HEK293 (cell line): ENCODE results near the gene AGBL3.

Source experiments
- CTCF ChIA-PET: fragments of 350-600 bp; formaldehyde crosslinking; extraction: SDS; loops from one replicate; lab custom pipeline; 2021; ENCODE audit warnings: antibody characterized with exemption; lab: Yijun Ruan, JAX
- POLR2A ChIA-PET: fragments of 300-600 bp; formaldehyde crosslinking; extraction: SDS; loops from one replicate; lab custom pipeline; 2020; ENCODE audit warnings: antibody characterized with exemption, inconsistent platforms; lab: Yijun Ruan, JAX
- H3K27ac ChIP-seq: fragments of 200-500 bp; sonication (Bioruptor generic); 2 replicates; pipeline ENCODE4 v1.5.1; 2014; ENCODE audit warnings: low read depth, low read length, control low read depth, inconsistent platforms; ENCODE audit errors: extremely low read depth
- H3K36me3 ChIP-seq, 2 experiments: fragments of 200-500 bp in 1 of 2; sonication (Bioruptor generic) in 1 of 2; 1 replicate in 1 of 2; 2 replicates in 1 of 2; pipeline ENCODE4 v1.5.1; 2014 to 2017; ENCODE audit warnings: inconsistent platforms in 2 of 2, low read length in 2 of 2; ENCODE audit not compliant: control insufficient read depth in 2 of 2, insufficient read depth in 1 of 2
- H3K4me1 ChIP-seq: fragments of 200-500 bp; sonication (Bioruptor generic); 2 replicates; pipeline ENCODE4 v1.5.1; 2014; ENCODE audit warnings: mild to moderate bottlenecking, low read length, inconsistent platforms; ENCODE audit not compliant: control insufficient read depth, insufficient read depth
- H3K4me3 ChIP-seq: 2 replicates; pipeline ENCODE4 v1.5.1; 2011; ENCODE audit warnings: low read depth, mild to moderate bottlenecking, control low read depth, low read length, moderate library complexity
- H3K9me3 ChIP-seq: fragments of 200-500 bp; sonication (Bioruptor generic); 2 replicates; pipeline ENCODE4 v1.5.1; 2014; ENCODE audit warnings: low read depth, low read length, inconsistent platforms; ENCODE audit not compliant: control insufficient read depth, insufficient read depth
- GFI1B ChIP-seq: fragments of 450-650 bp; formaldehyde crosslinking; IDR thresholded peaks from 2 replicates; pipeline ENCODE4 v1.5.1; 2016; ENCODE audit warnings: missing biosample characterization, missing genetic modification characterization
- GLIS1 ChIP-seq: fragments of 450-650 bp; formaldehyde crosslinking; IDR thresholded peaks from 2 replicates; pipeline ENCODE4 v1.5.1; 2016; ENCODE audit warnings: missing biosample characterization, missing genetic modification characterization
- INSM2 ChIP-seq: fragments of 450-650 bp; formaldehyde crosslinking; IDR thresholded peaks from 2 replicates; pipeline ENCODE4 v1.5.1; 2016; ENCODE audit warnings: missing biosample characterization, missing genetic modification characterization
- PRDM4 ChIP-seq: fragments of 450-650 bp; formaldehyde crosslinking; IDR thresholded peaks from 2 replicates; pipeline ENCODE4 v1.5.1; 2017; ENCODE audit warnings: missing biosample characterization, missing genetic modification characterization
- SP3 ChIP-seq: fragments of 450-650 bp; formaldehyde crosslinking; IDR thresholded peaks from 2 replicates; pipeline ENCODE4 v1.5.1; 2016; ENCODE audit warnings: missing biosample characterization, missing genetic modification characterization
- WT1 ChIP-seq: fragments of 450-650 bp; formaldehyde crosslinking; IDR thresholded peaks from 2 replicates; pipeline ENCODE4 v1.5.1; 2016; ENCODE audit warnings: missing biosample characterization, missing genetic modification characterization
- ZEB2 ChIP-seq: fragments of 450-650 bp; formaldehyde crosslinking; IDR thresholded peaks from 2 replicates; pipeline ENCODE4 v1.5.1; 2016; ENCODE audit warnings: missing biosample characterization, missing genetic modification characterization
- ZFHX2 ChIP-seq: fragments of 450-650 bp; formaldehyde crosslinking; conservative IDR thresholded peaks from 2 replicates; pipeline ENCODE4 v1.5.1; 2016; ENCODE audit warnings: missing biosample characterization, missing genetic modification characterization
- ZNF175 ChIP-seq: fragments of 450-650 bp; formaldehyde crosslinking; IDR thresholded peaks from 2 replicates; pipeline ENCODE4 v1.5.1; 2016; ENCODE audit warnings: missing biosample characterization, missing genetic modification characterization
- ZNF350 ChIP-seq: fragments of 450-650 bp; formaldehyde crosslinking; IDR thresholded peaks from 2 replicates; pipeline ENCODE4 v1.5.0; 2017; ENCODE audit warnings: missing biosample characterization, mild to moderate bottlenecking, missing genetic modification characterization
- ZNF354C ChIP-seq: fragments of 450-650 bp; formaldehyde crosslinking; IDR thresholded peaks from 2 replicates; pipeline ENCODE4 v1.5.1; 2016; ENCODE audit warnings: missing biosample characterization, missing genetic modification characterization, low read depth, borderline replicate concordance
- ZNF37A ChIP-seq: fragments of 450-650 bp; IDR thresholded peaks from 2 replicates; pipeline ENCODE4 v1.5.1; 2018; ENCODE audit warnings: missing biosample characterization, missing genetic modification characterization
- ZNF404 ChIP-seq: fragments of 450-650 bp; formaldehyde crosslinking; IDR thresholded peaks from 2 replicates; pipeline ENCODE4 v1.5.1; 2017; ENCODE audit warnings: missing biosample characterization, missing genetic modification characterization
- ZNF416 ChIP-seq: fragments of 450-650 bp; formaldehyde crosslinking; IDR thresholded peaks from 2 replicates; pipeline ENCODE4 v1.5.1; 2016; ENCODE audit warnings: missing biosample characterization, missing genetic modification characterization
- ZNF544 ChIP-seq: fragments of 450-650 bp; formaldehyde crosslinking; IDR thresholded peaks from 2 replicates; pipeline ENCODE4 v1.5.0; 2017; ENCODE audit warnings: missing biosample characterization, missing genetic modification characterization
- ZNF571 ChIP-seq: fragments of 450-650 bp; formaldehyde crosslinking; IDR thresholded peaks from 2 replicates; pipeline ENCODE4 v1.5.0; 2017; ENCODE audit warnings: missing biosample characterization, missing genetic modification characterization
- ZNF580 ChIP-seq: fragments of 450-650 bp; formaldehyde crosslinking; IDR thresholded peaks from 2 replicates; pipeline ENCODE4 v1.5.1; 2016; ENCODE audit warnings: missing biosample characterization, missing genetic modification characterization
- ZNF610 ChIP-seq: fragments of 450-650 bp; formaldehyde crosslinking; IDR thresholded peaks from 2 replicates; pipeline ENCODE4 v1.5.1; 2016; ENCODE audit warnings: missing biosample characterization, missing genetic modification characterization, borderline replicate concordance
- ZNF621 ChIP-seq: fragments of 450-650 bp; formaldehyde crosslinking; IDR thresholded peaks from 2 replicates; pipeline ENCODE4 v1.5.1; 2017; ENCODE audit warnings: missing biosample characterization, missing genetic modification characterization
- ZNF654 ChIP-seq: fragments of 450-650 bp; formaldehyde crosslinking; IDR thresholded peaks from 2 replicates; pipeline ENCODE4 v1.5.1; 2016; ENCODE audit warnings: low read depth, missing biosample characterization, missing genetic modification characterization
- ZNF677 ChIP-seq: fragments of 450-650 bp; IDR thresholded peaks from 2 replicates; pipeline ENCODE4 v1.5.0; 2018; ENCODE audit warnings: missing biosample characterization, mild to moderate bottlenecking, missing genetic modification characterization, moderate library complexity
- ZNF704 ChIP-seq: fragments of 450-650 bp; formaldehyde crosslinking; IDR thresholded peaks from 2 replicates; pipeline ENCODE4 v1.5.1; 2016; ENCODE audit warnings: missing biosample characterization, missing genetic modification characterization
- ZNF768 ChIP-seq: fragments of 450-650 bp; formaldehyde crosslinking; IDR thresholded peaks from 2 replicates; pipeline ENCODE4 v1.5.1; 2018; ENCODE audit warnings: missing biosample characterization, mild to moderate bottlenecking, missing genetic modification characterization
- ZNF785 ChIP-seq: fragments of 450-650 bp; formaldehyde crosslinking; IDR thresholded peaks from 2 replicates; pipeline ENCODE4 v1.5.1; 2016; ENCODE audit warnings: missing biosample characterization, missing genetic modification characterization
- ZSCAN18 ChIP-seq: fragments of 450-650 bp; formaldehyde crosslinking; IDR thresholded peaks from 2 replicates; pipeline ENCODE4 v1.5.1; 2016; ENCODE audit warnings: missing biosample characterization, missing genetic modification characterization
- ZSCAN23 ChIP-seq: fragments of 450-650 bp; formaldehyde crosslinking; IDR thresholded peaks from 2 replicates; pipeline ENCODE4 v1.5.1; 2016; ENCODE audit warnings: missing biosample characterization, missing genetic modification characterization

The AGBL3 gene

GRCh38 chr7:135158141-135158655, 171.9 kb downstream of the AGBL3 start (continued):
- TF ChIP-seq PRDM4 (tag by site-specific recombination) (no peak), INSM2 (tag by site-specific recombination) (no peak), ZSCAN18 (tag by site-specific recombination) (no peak), ZNF621 (no peak), SP3 (tag by site-specific recombination) (no peak), ZNF544 (tag by site-specific recombination) (no peak), GFI1B (no peak), ZNF354C (no peak)

GRCh38 chr7:135158874-135159273, 172.6 kb downstream of the AGBL3 start:
- no peak overlapping the region for H3K27ac ChIP-seq
- TF ChIP-seq WT1 (no peak), ZNF175 (tag by site-specific recombination) (no peak), ZNF610 (tag by site-specific recombination) (no peak), ZNF416 (tag by site-specific recombination) (no peak), ZEB2 (tag by site-specific recombination) (no peak), GLIS1 (tag by site-specific recombination) (no peak), ZNF785 (tag by site-specific recombination) (no peak), ZNF571 (tag by site-specific recombination) (no peak), ZNF677 (tag by site-specific recombination) (no peak), ZNF350 (tag by site-specific recombination) (no peak), ZFHX2 (tag by site-specific recombination) (no peak), ZSCAN23 (tag by site-specific recombination) (no peak), ZNF654 (tag by site-specific recombination) (no peak), ZNF580 (tag by site-specific recombination) (no peak), ZNF404 (tag by site-specific recombination) (no peak), ZNF768 (tag by site-specific recombination) (no peak), ZNF704 (no peak), ZNF37A (tag by site-specific recombination) (no peak)
- TF ChIP-seq, all 188 proteins: peak for 0
- H3K36me3 ChIP-seq, result peaks cover 0 to 3% of the 10 kb centered on the region in 2 experiments; a peak in 1 of 3 replicates
- ChIA-PET CTCF (no interaction called here), POLR2A (no interaction called here)
- no peaks in the 10 kb centered on the region for H3K9me3 ChIP-seq
- H3K4me3 ChIP-seq, result no peak overlapping the region
- H3K4me1 ChIP-seq, result no peaks in the 10 kb centered on the region
